Measurements from ENCODE around the gene TRDMT1.

The TRDMT1 gene

DNA sequence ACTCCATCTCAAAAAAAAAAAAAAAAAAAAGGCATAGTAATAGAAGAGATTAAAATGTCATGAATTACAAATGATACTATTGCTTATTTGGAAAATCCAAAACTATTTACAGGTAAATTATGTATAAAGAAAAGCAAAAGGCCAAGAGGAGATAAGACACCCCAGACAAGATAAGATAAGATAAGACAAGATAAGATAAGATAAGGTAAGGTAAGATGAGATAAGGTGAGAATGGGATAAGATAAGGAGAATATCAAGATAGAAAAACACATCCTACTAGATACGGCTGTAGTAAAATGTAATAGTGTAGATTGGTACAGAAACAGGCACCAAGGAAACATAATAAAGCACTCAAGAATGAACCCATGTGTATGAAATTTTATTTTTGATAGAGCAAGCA, 47.5 kb upstream of the TRDMT1 start:
- Histone ChIP-seq H3K9me3 (ENCODE audit: control insufficient read depth, insufficient read depth, low read length) (no peaks in the 10 kb centered on the region), H3K27ac (ENCODE audit: low read depth, low read length) (no peak overlapping the region), H4K20me1 (ENCODE audit: control insufficient read depth, insufficient read depth, low read depth, low read length) (no peaks in the 10 kb centered on the region), H3K79me2 (ENCODE audit: control insufficient read depth, low read length) (no peaks in the 10 kb centered on the region), H3F3A (ENCODE audit: control insufficient read depth, insufficient read depth) (no peaks in the 10 kb centered on the region), H3K27me3 (ENCODE audit: control insufficient read depth, low read length) (0 out of 2 replicates have a peak, but pooled peaks cover 2% of the 10 kb centered on the region), H3K4me3 (ENCODE audit: low read length) (no peak overlapping the region), H3K36me3 (ENCODE audit: control insufficient read depth, low read length) (no peaks in the 10 kb centered on the region), H3K9me2 (replicated peaks; ENCODE audit: control insufficient read depth, low read length) (no peaks in the 10 kb centered on the region), H3K4me2 (ENCODE audit: low read length) (no peak overlapping the region), H3K4me1 (ENCODE audit: control insufficient read depth, low read length) (no peaks in the 10 kb centered on the region)
- TF ChIP-seq, protein P1, sequence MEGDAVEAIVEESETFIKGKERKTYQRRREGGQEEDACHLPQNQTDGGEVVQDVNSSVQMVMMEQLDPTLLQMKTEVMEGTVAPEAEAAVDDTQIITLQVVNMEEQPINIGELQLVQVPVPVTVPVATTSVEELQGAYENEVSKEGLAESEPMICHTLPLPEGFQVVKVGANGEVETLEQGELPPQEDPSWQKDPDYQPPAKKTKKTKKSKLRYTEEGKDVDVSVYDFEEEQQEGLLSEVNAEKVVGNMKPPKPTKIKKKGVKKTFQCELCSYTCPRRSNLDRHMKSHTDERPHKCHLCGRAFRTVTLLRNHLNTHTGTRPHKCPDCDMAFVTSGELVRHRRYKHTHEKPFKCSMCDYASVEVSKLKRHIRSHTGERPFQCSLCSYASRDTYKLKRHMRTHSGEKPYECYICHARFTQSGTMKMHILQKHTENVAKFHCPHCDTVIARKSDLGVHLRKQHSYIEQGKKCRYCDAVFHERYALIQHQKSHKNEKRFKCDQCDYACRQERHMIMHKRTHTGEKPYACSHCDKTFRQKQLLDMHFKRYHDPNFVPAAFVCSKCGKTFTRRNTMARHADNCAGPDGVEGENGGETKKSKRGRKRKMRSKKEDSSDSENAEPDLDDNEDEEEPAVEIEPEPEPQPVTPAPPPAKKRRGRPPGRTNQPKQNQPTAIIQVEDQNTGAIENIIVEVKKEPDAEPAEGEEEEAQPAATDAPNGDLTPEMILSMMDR (IDR thresholded peaks at IDR 0.05; ENCODE audit: low read depth, low read length, poor library complexity, severe bottlenecking) = no peak
- TF ChIP-seq EZH2phosphoT487 (IDR thresholded peaks at IDR 0.05; ENCODE audit: borderline replicate concordance, low read length) = no peak

DNA sequence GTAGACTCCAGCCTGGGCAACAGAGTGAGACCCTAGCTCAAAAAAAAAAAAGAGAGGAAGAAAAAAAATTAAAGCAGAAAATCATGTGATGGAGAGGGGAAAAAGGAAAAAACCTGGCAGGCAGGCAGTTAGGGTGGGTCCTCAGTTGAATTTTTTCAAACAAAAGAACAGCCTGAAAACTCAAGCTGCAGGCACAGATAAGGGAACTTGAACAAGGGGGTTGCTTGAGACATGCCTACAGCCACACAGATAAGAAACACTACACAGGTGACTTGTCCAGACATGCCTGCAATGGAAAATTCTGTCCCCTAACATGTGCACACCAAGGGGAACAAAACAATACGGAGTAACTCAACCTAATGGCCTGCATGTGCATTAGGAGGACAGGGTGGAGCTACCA, 45.7 kb upstream of the TRDMT1 start:
- Histone ChIP-seq H3K36me3 (ENCODE audit: control insufficient read depth, low read length) (no peaks in the 10 kb centered on the region), H3K9me2 (replicated peaks; ENCODE audit: control insufficient read depth, low read length) (no peaks in the 10 kb centered on the region), H3K27ac (ENCODE audit: low read depth, low read length) (no peak overlapping the region), H3K4me1 (ENCODE audit: control insufficient read depth, low read length) (no peaks in the 10 kb centered on the region), H3K79me2 (ENCODE audit: control insufficient read depth, low read length) (no peaks in the 10 kb centered on the region), H3F3A (ENCODE audit: control insufficient read depth, insufficient read depth) (no peaks in the 10 kb centered on the region), H3K4me2 (ENCODE audit: low read length) (no peak overlapping the region), H3K4me3 (ENCODE audit: low read length) (no peak overlapping the region), H4K20me1 (ENCODE audit: control insufficient read depth, insufficient read depth, low read depth, low read length) (no peaks in the 10 kb centered on the region), H3K9me3 (ENCODE audit: control insufficient read depth, insufficient read depth, low read length) (no peaks in the 10 kb centered on the region), H3K27me3 (ENCODE audit: control insufficient read depth, low read length) (0 out of 2 replicates have a peak, but pooled peaks cover 2% of the 10 kb centered on the region)
- TF ChIP-seq, protein P1 (IDR thresholded peaks at IDR 0.05; ENCODE audit: low read depth, low read length, poor library complexity, severe bottlenecking) = no peak
- TF ChIP-seq EZH2phosphoT487 (IDR thresholded peaks at IDR 0.05; ENCODE audit: borderline replicate concordance, low read length) = no peak

DNA sequence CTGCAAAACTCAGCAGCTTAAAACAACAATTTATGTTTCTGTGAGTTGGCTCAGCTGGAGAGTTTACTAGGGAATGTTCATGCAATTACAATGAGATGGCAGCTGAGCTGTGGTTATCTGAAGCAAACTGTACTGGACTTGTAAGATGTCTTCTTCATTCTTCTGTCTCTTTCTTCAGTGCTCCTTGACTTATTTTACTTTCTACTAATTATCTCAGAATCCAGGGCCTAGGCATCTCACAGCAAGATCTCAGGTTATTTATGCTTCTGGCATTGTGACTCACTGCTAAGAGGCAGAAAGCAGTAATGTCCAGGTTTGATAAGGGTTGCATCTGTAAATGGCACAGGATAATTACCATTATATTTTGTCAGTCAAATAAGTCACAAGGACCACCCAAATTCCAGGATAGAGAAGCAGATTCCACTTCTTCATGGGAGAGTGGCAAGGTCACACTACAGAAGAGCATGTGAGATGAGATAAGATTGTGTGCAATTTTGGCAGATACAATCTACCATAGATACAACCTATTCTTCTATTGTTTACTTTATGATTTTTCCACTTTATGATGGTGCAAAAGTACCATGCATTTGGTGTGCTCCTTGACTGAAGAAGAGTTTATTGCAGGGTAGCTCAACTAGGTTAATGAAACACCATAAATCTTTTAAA, 43.4 kb upstream of the TRDMT1 start:
- no peaks in the 10 kb centered on the region for H4K20me1 ChIP-seq (ENCODE audit: control insufficient read depth, insufficient read depth, low read depth, low read length)

More for the DNA sequence above, 43.4 kb upstream of the TRDMT1 start:
- Histone ChIP-seq H3K4me1 (ENCODE audit: control insufficient read depth, low read length) (no peaks in the 10 kb centered on the region), H3K4me3 (ENCODE audit: low read length) (no peak overlapping the region), H3K27me3 (ENCODE audit: control insufficient read depth, low read length) (0 out of 2 replicates have a peak, but pooled peaks cover 2% of the 10 kb centered on the region), H3K27ac (ENCODE audit: low read depth, low read length) (no peak overlapping the region), H3K4me2 (ENCODE audit: low read length) (no peak overlapping the region), H3K9me3 (ENCODE audit: control insufficient read depth, insufficient read depth, low read length) (no peaks in the 10 kb centered on the region), H3K79me2 (ENCODE audit: control insufficient read depth, low read length) (no peaks in the 10 kb centered on the region), H3K36me3 (ENCODE audit: control insufficient read depth, low read length) (no peaks in the 10 kb centered on the region), H3F3A (ENCODE audit: control insufficient read depth, insufficient read depth) (no peaks in the 10 kb centered on the region), H3K9me2 (replicated peaks; ENCODE audit: control insufficient read depth, low read length) (no peaks in the 10 kb centered on the region)
- TF ChIP-seq, protein P1 (IDR thresholded peaks at IDR 0.05; ENCODE audit: low read depth, low read length, poor library complexity, severe bottlenecking) = no peak
- no peak for TF ChIP-seq EZH2phosphoT487 (IDR thresholded peaks at IDR 0.05; ENCODE audit: borderline replicate concordance, low read length)

All from DOHH2 (cell line).